ENCODE data around the gene SPIN2B.
A peak's percentile ranks its signal among the peaks of the same experiment; 100 is the strongest.
"Not testable (repeated sequence)": the region's sequence is repeated elsewhere in the genome, so short reads cannot be mapped to it uniquely, and the experiment has no call there.

SPIN2B gene

GRCh38 chrX:57121162-57121755, at the start of gene SPIN2B:
Gene SPIN2B, minus strand, starts transcription at chrX:57121548.
- DNase-seq (ENCODE audit: low read depth in 2 of 2), result peak; percentile 64 to 79

GRCh38 chrX:57156397-57157049, 35.2 kb upstream of the SPIN2B start:
- no peak for DNase-seq (ENCODE audit: low read depth in 2 of 2)

- no peak for DNase-seq (ENCODE audit: low read depth in 2 of 2)
These were observed 33.8 kb upstream of the SPIN2B start for GRCh38 chrX:57155171-57155570.

GRCh38 chrX:57152222-57152621, 30.9 kb upstream of the SPIN2B start:
- not testable (repeated sequence) for DNase-seq (ENCODE audit: low read depth in 2 of 2)

- DNase-seq (ENCODE audit: low read depth in 2 of 2), result no peak
These were observed 17.3 kb upstream of the SPIN2B start for GRCh38 chrX:57138674-57139073.

GRCh38 chrX:57137501-57137900, 16.2 kb upstream of the SPIN2B start:
- no peak for DNase-seq (ENCODE audit: low read depth in 2 of 2)

- DNase-seq (ENCODE audit: low read depth in 2 of 2), result not testable (repeated sequence)
These were observed 15.7 kb upstream of the SPIN2B start, which contains the start of gene SPIN2A for GRCh38 chrX:57137073-57137472. Gene SPIN2A, minus strand, starts transcription at chrX:57137397. Its CDS starts 800 bp downstream, at chrX:57136597.

GRCh38 chrX:57136589-57136988, 15.2 kb upstream of the SPIN2B start:
- not testable (repeated sequence) for DNase-seq (ENCODE audit: low read depth in 2 of 2)

- no peak for DNase-seq (ENCODE audit: low read depth in 2 of 2)
These were observed 13.9 kb upstream of the SPIN2B start for GRCh38 chrX:57135287-57135686.

- DNase-seq (ENCODE audit: low read depth in 2 of 2), result no peak
These were observed 13.4 kb upstream of the SPIN2B start for GRCh38 chrX:57134702-57135101.

- DNase-seq (ENCODE audit: low read depth in 2 of 2), result no peak
These were observed 12.4 kb upstream of the SPIN2B start for GRCh38 chrX:57133706-57134105.

- not testable (repeated sequence) for DNase-seq (ENCODE audit: low read depth in 2 of 2)
These were observed 11.9 kb upstream of the SPIN2B start for GRCh38 chrX:57133284-57133683.

GRCh38 chrX:57132046-57132445, 10.7 kb upstream of the SPIN2B start:
- no peak for DNase-seq (ENCODE audit: low read depth in 2 of 2)

GRCh38 chrX:57121816-57122215, 468 bp upstream of the SPIN2B start:
- no peak for DNase-seq (ENCODE audit: low read depth in 2 of 2)

- DNase-seq (ENCODE audit: low read depth in 2 of 2), result not testable (repeated sequence)
These were observed 658 bp downstream of the SPIN2B start for GRCh38 chrX:57120619-57121161.

- no peak for DNase-seq (ENCODE audit: low read depth in 2 of 2)
These were observed 1.9 kb downstream of the SPIN2B start for GRCh38 chrX:57119416-57119815.

- DNase-seq (ENCODE audit: low read depth in 2 of 2), result not testable (repeated sequence)
These were observed 3.8 kb downstream of the SPIN2B start for GRCh38 chrX:57117566-57117965.

- no peak for DNase-seq (ENCODE audit: low read depth in 2 of 2)
These were observed 16.4 kb downstream of the SPIN2B start for GRCh38 chrX:57104921-57105398.

GRCh38 chrX:57104406-57104805, 16.9 kb downstream of the SPIN2B start:
- DNase-seq (ENCODE audit: low read depth in 2 of 2), result no peak

GRCh38 chrX:57103489-57103888, 17.9 kb downstream of the SPIN2B start:
- no peak for DNase-seq (ENCODE audit: low read depth in 2 of 2)

GRCh38 chrX:57102918-57103317, 18.4 kb downstream of the SPIN2B start:
- DNase-seq (ENCODE audit: low read depth in 2 of 2), result not testable (repeated sequence)

GRCh38 chrX:57083143-57083542, 38.2 kb downstream of the SPIN2B start:
- no peak for DNase-seq (ENCODE audit: low read depth in 2 of 2)

GRCh38 chrX:57074458-57074857, 46.9 kb downstream of the SPIN2B start:
- no peak for DNase-seq (ENCODE audit: low read depth in 2 of 2)
